ENCODE measurements around the gene AKNAD1.

AKNAD1 gene

DNA sequence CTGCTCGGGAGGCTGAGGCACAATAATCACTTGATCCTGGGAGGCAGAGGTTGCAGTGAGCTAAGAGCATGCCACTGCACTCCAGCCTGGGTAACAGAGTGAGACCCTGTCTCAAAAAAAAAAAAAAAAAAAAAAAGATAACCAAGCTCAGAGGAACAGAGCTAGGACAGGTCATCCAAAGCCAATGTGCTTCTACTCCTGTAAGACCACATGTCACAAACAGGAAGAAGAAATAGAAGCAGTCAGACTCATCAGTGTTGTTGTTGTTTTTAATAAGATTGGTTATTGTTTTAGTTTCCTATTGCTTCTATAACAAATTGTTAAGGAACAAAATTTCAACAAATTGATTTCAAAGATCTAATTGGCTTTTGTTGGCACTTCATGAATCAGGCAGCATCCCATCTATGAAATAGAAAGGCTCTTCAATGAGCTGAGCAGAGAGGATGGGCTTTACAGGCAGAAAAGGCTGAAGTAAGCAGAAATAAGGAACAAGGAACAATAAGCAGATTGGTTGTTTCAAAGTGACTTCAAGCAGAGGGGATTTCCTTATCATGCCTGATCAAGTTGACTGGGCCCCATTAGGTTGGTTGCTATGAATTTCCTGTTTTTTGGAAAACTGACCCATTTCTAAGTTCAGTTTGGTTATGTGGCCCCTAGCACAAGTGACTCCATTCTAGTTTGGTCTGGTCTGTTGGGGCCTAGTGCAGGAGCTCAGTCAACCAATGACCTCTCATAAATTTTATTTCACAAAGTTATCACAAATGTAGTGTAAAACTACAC, 6.0 kb upstream of the AKNAD1 start:
- DNase-seq (ENCODE audit: low read depth), result no peak

DNA sequence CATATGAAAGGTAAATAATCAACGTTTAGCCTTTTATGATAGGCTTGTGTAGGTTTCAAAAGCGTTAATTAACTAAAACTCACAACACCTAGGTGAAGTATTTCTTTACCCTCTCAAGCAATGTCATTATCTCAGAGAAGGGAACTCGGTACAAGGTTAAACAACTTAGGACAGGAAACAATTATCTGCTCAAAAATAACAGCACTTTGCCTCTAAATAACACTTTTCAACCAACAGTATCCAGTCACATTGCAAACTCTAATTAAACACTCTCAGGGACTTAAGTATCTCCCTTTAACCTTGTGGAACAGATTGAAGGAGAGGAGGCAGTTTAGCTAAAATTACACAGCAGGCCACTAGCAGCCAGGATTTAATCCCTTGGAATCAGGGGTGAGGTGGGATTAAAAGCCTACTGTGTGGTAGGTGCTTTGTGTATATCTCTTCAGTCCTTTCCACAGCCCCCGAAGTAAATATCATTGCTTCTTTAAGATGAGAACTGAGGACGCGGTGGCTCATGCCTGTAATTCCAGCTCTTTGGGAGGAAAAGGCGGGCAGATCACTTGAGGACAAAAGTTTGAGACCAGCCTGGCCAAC, 5.2 kb upstream of the AKNAD1 start:
- no peak for DNase-seq (ENCODE audit: low read depth)

- no peak for DNase-seq (ENCODE audit: low read depth)
These were observed 4.7 kb upstream of the AKNAD1 start for GRCh38 chr1:108861566-108861965.

DNA sequence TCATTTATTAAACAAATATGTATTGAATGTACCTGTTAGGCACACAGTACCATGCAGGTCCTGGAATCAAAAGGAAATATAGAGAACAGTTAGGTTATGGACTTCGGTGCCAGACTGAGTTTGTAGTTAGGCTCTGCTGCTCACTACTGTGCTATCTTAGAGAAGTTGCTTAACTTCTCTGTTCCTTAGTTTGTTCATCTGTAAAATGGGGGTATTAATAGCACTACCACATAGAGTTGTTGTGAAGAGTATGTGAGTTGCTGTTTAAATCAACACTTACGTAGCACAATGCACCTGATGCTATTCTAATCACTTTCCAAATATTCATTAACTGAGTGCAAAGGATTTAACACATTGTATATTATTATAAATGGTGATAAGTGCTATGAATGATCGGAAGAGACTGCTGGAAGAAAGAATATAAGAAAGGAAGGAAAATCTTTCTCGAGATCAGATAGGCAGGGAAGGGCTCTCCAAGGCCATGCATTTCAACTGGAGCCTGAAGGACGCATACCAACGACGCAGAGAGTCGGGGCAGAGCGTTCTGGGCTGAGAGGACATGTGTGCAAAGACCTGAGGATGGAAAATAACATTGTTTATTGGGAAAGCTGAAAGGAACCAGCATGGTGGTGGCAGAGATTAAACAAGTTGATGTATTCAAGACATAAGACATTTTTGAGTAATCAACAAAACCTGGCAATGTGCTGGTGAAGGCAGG, 3.5 kb upstream of the AKNAD1 start:
- no peak for DNase-seq (ENCODE audit: low read depth)

DNA sequence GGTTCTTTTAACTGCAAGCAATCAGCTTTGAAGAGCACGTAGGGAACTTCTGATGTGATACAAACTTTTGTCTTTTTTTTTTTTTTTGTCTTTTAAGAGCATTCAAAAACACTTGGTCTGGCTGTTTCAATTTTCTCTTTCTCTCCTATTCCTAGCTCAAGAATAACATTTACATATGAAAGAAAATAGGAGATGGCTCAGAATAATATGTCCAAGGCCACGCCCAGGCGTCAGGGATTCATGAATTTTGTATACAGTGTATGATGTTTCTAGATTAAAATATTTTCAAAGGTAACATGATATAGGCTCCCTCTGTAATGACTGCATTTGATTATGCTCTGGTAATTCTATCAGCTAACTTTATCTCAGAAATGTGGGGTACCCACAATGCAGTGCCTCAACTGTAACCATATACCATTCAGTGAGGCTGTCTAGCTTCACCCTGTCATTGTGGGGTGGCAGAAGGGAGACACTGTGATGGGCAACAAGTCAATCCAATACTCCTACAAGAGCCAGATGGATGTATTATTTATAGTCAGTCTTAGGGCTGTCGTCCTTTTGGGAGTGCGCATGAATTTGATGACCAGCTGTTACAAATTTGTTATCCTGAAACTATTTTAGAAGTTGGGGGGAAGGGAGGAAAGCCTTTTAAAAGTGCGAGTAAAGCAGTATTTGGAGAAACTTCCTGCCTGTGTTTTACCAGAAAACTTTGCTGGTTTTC, 1.5 kb upstream of the AKNAD1 start:
- DNase-seq (ENCODE audit: low read depth), result no peak

- no peak for DNase-seq (ENCODE audit: low read depth)
These were observed 2.5 kb downstream of the AKNAD1 start for GRCh38 chr1:108854221-108855019.

DNA sequence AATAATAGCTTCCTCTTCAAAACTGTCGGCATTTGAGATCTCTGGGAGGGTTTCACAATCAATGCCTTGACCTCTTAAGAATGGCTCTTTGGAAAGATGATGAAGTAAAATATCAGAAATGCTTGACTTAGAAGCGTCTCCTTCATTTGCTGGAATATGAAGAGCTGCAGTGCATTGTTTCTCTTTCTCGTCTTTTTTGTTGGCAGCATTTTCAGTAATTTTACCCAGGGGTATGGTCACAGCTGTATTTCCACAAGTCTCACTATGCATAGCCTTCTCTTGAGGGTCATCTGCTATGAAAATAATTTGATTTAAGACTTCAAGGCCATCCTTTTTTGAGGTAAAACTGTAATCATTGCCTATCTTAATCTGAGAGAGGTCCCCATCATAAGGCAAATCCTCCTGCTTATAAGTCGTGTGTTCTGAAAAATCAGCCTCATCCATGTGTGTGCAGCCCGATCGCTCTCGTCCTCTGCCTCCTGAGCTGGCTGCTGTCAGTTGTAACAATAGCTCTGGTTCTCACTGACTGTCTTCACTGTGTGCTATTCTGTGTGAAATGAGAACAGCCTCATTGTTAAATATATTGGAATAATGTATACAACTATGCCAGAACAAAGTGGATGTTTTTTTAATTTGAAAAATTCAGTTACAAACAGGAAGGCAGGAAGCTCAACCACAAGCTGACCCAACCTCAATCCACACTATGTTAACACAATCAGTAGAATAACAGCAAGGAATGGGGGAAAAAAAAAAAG, 4.5 kb downstream of the AKNAD1 start:
- DNase-seq (ENCODE audit: low read depth), result no peak

DNA sequence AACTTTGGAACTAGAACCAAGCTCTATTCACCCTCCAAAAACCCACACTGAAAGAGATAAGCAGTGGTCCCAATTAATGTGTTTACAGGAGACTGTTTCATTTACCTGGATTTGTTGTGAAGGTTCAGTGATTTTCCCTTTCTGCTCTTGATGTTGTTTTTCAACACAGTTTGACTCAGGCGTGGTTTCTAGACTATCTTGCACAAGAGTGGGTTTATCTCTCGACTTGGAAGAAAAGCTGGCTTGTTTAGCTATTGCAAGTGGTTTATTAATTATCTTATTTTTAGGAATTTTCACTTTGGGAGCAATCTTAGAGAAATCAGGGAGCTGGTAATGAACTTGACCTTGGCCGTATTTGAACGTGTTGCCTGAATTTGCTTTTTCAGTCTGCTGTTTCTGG, 5.3 kb downstream of the AKNAD1 start:
- DNase-seq (ENCODE audit: low read depth), result no peak

GRCh38 chr1:108850929-108851328, 6.0 kb downstream of the AKNAD1 start:
- no peak for DNase-seq (ENCODE audit: low read depth)

DNA sequence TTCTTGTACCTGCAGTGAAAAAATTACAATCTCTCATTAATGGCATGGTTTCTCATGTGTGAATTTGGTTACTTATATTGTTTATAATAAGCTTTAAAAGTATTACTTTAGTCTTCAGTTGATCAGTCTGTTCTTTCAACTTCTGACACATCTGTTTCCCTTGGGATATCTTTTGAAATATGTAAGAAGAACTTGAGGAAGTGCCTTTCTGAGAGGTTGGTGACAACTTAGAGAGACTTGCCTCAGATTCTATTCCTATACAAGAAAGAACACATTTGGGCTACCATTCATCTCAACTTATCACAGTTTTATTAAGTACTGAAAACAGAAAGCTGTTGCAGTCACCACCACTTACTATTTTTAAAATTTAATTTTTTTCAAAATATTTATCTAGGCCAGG, 8.1 kb downstream of the AKNAD1 start:
- no peak for DNase-seq (ENCODE audit: low read depth)

GRCh38 chr1:108847494-108847893, 9.4 kb downstream of the AKNAD1 start:
- no peak for DNase-seq (ENCODE audit: low read depth)

GRCh38 chr1:108845991-108846390, 10.9 kb downstream of the AKNAD1 start:
- no peak for DNase-seq (ENCODE audit: low read depth)

DNA sequence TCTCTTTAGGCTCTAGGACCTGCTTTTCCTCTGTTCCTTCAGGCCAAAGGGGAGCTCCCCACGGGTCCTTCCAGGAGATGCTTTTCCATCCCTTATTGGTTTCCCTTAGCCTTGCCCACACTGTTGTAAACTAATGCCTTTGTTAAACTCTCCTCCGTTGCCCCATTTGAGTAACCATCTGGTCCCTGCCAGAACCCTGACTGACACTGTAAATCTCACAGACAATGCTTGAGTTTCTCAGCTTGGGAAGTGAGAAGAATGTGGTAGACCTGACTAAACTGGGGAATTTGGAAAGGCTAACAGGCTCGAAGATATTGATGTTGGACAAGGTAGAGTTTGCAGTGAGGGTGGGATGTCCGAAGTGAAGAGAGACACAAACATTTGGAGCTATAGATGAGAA, 11.4 kb downstream of the AKNAD1 start:
- no peak for DNase-seq (ENCODE audit: low read depth)

- no peak for DNase-seq (ENCODE audit: low read depth)
These were observed 13.3 kb downstream of the AKNAD1 start for GRCh38 chr1:108843390-108844137.

GRCh38 chr1:108842525-108843181, 14.2 kb downstream of the AKNAD1 start:
- no peak for DNase-seq (ENCODE audit: low read depth)

DNA sequence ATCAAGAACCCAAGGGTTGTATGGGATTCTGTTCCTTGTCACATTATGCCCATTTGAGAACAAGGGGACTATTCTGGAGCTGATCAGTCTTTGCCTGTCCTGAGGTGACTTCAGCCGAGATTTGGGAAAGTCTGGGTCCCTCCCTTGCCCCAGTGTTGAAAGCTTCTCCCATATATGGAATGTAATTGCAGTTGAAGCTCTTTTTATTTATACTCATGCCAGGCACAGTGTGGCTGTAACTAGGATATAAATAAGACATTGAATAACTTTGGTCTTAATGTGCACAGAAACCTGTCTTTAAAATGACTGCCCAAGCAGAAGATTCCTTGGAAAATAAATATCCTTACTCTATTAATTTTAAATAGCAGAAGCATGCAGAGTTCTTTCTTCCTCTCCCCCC, 15.2 kb downstream of the AKNAD1 start:
- DNase-seq (ENCODE audit: low read depth), result no peak

DNA sequence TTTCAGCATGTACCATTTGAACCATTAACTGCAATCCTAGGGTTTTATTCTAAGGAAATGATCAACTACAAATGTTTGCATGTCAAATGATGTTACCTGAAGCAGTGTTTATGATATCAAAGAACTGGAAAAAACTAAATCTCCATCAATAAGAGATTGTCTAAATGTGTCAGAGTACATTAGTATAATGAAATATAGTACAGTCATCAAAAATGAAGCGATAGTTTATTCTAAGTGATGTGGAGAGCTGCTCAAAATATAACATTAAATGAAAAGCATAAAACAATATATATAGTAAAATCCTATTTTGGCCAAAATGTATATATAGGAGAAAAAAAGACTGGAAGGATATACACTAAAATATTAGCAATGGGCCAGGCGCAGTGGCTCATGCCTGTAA, 24.0 kb downstream of the AKNAD1 start:
- DNase-seq (ENCODE audit: low read depth), result no peak

- DNase-seq (ENCODE audit: low read depth), result no peak
These were observed 25.7 kb downstream of the AKNAD1 start for GRCh38 chr1:108831225-108831624.

DNA sequence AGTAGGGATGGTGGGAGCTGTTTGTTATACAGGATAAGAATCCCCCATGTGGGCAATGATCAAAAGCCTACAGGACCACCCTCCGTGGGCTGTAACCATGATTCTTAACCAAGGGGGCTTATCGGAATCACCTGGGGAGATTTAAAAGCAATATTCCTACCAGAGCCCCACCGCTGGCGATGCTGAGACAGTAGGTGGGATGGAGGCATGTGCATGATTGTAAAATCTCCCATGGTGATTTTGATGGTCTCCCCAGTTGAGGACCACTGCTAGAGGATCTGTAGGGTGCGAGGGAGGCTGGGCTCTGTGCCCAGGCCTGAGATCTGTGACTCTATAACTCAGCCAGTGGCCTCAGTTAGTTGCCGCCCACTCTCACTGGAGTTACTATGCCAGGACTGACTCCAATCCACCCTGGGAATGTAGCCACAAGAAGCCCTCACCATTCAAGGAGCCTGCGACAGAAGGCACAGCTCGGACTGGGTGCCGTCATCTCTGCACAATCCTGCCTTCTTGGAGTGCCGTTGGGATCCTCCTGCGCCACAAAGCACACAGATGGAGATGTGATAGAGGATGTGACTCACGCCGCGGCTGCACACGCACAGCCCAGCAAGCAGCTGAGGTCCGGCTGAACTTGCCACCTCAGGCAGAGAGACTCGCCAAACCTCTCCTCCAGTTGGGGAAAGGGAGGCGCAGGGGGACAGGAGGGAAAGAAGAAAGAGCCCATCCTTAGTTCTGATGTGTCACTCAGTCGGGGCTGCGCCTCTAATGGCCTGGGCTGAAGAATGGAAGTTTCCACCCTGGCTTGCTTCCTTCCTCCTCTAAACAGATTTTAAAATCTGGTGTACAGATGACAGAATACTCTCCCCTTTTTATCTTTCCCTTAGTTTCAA, 26.5 kb downstream of the AKNAD1 start:
- DNase-seq (ENCODE audit: low read depth), result no peak

Measured in stimulated activated CD8-positive, alpha-beta memory T cell treated with anti-CD3 and anti-CD28 coated beads, Interleukin-4, amount 100 ng/mL, for 24 hours (primary cell).